CD14-positive monocyte (primary cell): Measurements from ENCODE around the gene CMSS1. TPM values are rescaled to one million over a fixed set of nuclear protein-coding genes. Genes with fewer than 3 reads are reported as not detected.

Experiments used
- DNase-seq, 3 donors: peaks; one replicate each; pipeline ENCODE4 v3.0.0-alpha.2; 2011 to 2022
- H2AFZ ChIP-seq: 2 replicates; pipeline ENCODE4 v1.6.0; 2012; ENCODE audit warnings: mild to moderate bottlenecking, low read depth, low read length, inconsistent platforms; ENCODE audit not compliant: insufficient read depth, poor library complexity, severe bottlenecking
- H3K27ac ChIP-seq, 2 donors: 1 replicate in 1 of 2; 2 replicates in 1 of 2; pipeline ENCODE4 v1.5.1; 2012 to 2013; ENCODE audit warnings: low read length in 2 of 2, control low read depth in 1 of 2, inconsistent platforms in 1 of 2, low read depth in 1 of 2, mild to moderate bottlenecking in 1 of 2
- H3K27me3 ChIP-seq, 2 donors: one replicate each; pipeline versions ENCODE4 v1.6.0 to v1.6.1; 2011 to 2013; ENCODE audit warnings: low read length in 2 of 2; ENCODE audit not compliant: control insufficient read depth in 2 of 2, insufficient read depth in 2 of 2
- H3K36me3 ChIP-seq, 2 donors: replicated peaks in 1 of 2; 1 replicate in 1 of 2; 2 replicates in 1 of 2; pipeline versions ENCODE4 v1.5.1 to v1.6.1; 2012 to 2013; ENCODE audit warnings: low read length in 2 of 2, control low read depth in 1 of 2, inconsistent platforms in 1 of 2, mild to moderate bottlenecking in 1 of 2; ENCODE audit not compliant: insufficient read depth in 2 of 2, control insufficient read depth in 1 of 2
- H3K4me1 ChIP-seq, 2 donors: 1 replicate in 1 of 2; 2 replicates in 1 of 2; pipeline versions ENCODE4 v1.5.1 to v1.6.1; 2012 to 2013; ENCODE audit warnings: low read length in 2 of 2, control low read depth in 1 of 2, inconsistent platforms in 1 of 2, mild to moderate bottlenecking in 1 of 2, moderate library complexity in 1 of 2; ENCODE audit not compliant: insufficient read depth in 2 of 2, control insufficient read depth in 1 of 2
- H3K4me2 ChIP-seq: replicated peaks from 2 replicates; pipeline ENCODE3; 2012; ENCODE audit warnings: low read length, moderate library complexity, mild to moderate bottlenecking; ENCODE audit not compliant: poor library complexity, severe bottlenecking; ENCODE audit errors: extremely low read depth
- H3K4me3 ChIP-seq, 3 experiments: fragments of 200-600 bp in 1 of 3; sonication (generic) in 1 of 3; replicated peaks in 1 of 3; 1 replicate in 2 of 3; 2 replicates in 1 of 3; pipeline ENCODE4 v1.5.1; 2011 to 2013; ENCODE audit warnings: low read length in 3 of 3, mild to moderate bottlenecking in 3 of 3, control low read depth in 2 of 3, low read depth in 2 of 3, inconsistent platforms in 1 of 3, moderate library complexity in 1 of 3
- H3K79me2 ChIP-seq: 2 replicates; pipeline ENCODE4 v1.6.0; 2012; ENCODE audit warnings: mild to moderate bottlenecking, control low read depth, inconsistent platforms, low read length, moderate library complexity; ENCODE audit not compliant: insufficient read depth
- H3K9ac ChIP-seq: 2 replicates; pipeline ENCODE4 v1.6.0; 2017; ENCODE audit warnings: low read length, mild to moderate bottlenecking; ENCODE audit not compliant: insufficient read depth, poor library complexity, severe bottlenecking
- H3K9me3 ChIP-seq, 2 donors: replicated peaks in 1 of 2; 1 replicate in 1 of 2; 2 replicates in 1 of 2; pipeline versions ENCODE4 v1.5.1 to v1.6.1; 2012 to 2013; ENCODE audit warnings: low read length in 2 of 2, control low read depth in 1 of 2; ENCODE audit not compliant: control insufficient read depth in 1 of 2, insufficient read depth in 1 of 2
- H4K20me1 ChIP-seq: 2 replicates; pipeline ENCODE4 v1.6.0; 2012; ENCODE audit warnings: mild to moderate bottlenecking, low read length, control low read depth, moderate library complexity; ENCODE audit not compliant: insufficient read depth
- H3K27ac Mint-ChIP-seq, 7 donors: one replicate each; pipeline ENCODE4 v1.8.0; 2020; ENCODE audit warnings: mild to moderate bottlenecking in 7 of 7, mixed read lengths in 7 of 7, moderate library complexity in 6 of 7, inconsistent platforms in 2 of 7
- H3K27me3 Mint-ChIP-seq, 3 donors: one replicate each; pipeline ENCODE4 v1.8.0; 2021 to 2022; ENCODE audit warnings: low read depth in 3 of 3, mild to moderate bottlenecking in 3 of 3, mixed read lengths in 3 of 3, moderate library complexity in 3 of 3, inconsistent platforms in 1 of 3
- H3K36me3 Mint-ChIP-seq, 2 donors: one replicate each; pipeline ENCODE4 v1.8.0; 2020; ENCODE audit warnings: mixed read lengths in 2 of 2, inconsistent platforms in 1 of 2, mild to moderate bottlenecking in 1 of 2
- H3K4me1 Mint-ChIP-seq: one replicate; pipeline ENCODE4 v1.8.0; 2020; ENCODE audit warnings: mild to moderate bottlenecking, mixed read lengths
- H3K4me3 Mint-ChIP-seq, 2 donors: one replicate each; pipeline ENCODE4 v1.8.0; 2020; ENCODE audit warnings: mild to moderate bottlenecking in 2 of 2, mixed read lengths in 2 of 2, moderate library complexity in 1 of 2
- H3K9me3 Mint-ChIP-seq, 7 donors: one replicate each; pipeline ENCODE4 v1.8.0; 2020 to 2022; ENCODE audit warnings: mixed read lengths in 7 of 7, mild to moderate bottlenecking in 6 of 7, moderate library complexity in 6 of 7, inconsistent platforms in 2 of 7
- CTCF ChIP-seq: fragments of 200-600 bp; IDR thresholded peaks from one replicate; pipeline ENCODE4 v1.8.0; 2022; ENCODE audit warnings: antibody characterized with exemption, mild to moderate bottlenecking
- WGBS: methylation state at CpG from one replicate; pipeline ENCODE4 v1.1.5; 2013; ENCODE audit warnings: missing lambda C conversion rate; ENCODE audit not compliant: insufficient coverage; 5-methylcytosine and 5-hydroxymethylcytosine counted together
- intact Hi-C, 2 donors: fragments of 100-400 bp; cut with micrococcal nuclease; formaldehyde crosslinking; loops; one replicate each; pipeline versions ENCODE4 v1.15.0 to v1.15.1; 2023
- polyA plus RNA-seq, 3 donors: library from polyadenylated mRNA; depleted of rRNA in 1 of 3; unstranded in 2 of 3; stranded (reverse) in 1 of 3; fragments of 300-500 nt in 2 of 3; fragments of >200 nt in 1 of 3; fragmentation: Illumina TruSeq in 2 of 3; gene quantifications; 1 replicate in 2 of 3; 2 replicates in 1 of 3; pipeline ENCODE4 v1.2.3, GENCODE V29; 2012 to 2021

Gene CMSS1
- polyA plus RNA-seq, 3 donors: 1.1 to 3.6 (median 2.2) TPM

GRCh38 chr3:100144255-100144866 lies 326.7 kb downstream of the CMSS1 start:
- DNase-seq: no peak
- Histone ChIP-seq H3K36me3 (no peaks in the 10 kb centered on the region), H3K4me1 (no peaks in the 10 kb centered on the region), H2AFZ (no peak overlapping the region), H3K4me3 (no peak overlapping the region), H3K9me3 (no peaks in the 10 kb centered on the region), H3K4me2 (no peak overlapping the region), H3K79me2 (no peaks in the 10 kb centered on the region), H3K9ac (no peak overlapping the region), H4K20me1 (no peaks in the 10 kb centered on the region), H3K27ac (no peak overlapping the region), H3K27me3 (no peaks in the 10 kb centered on the region)
- Mint-ChIP-seq H3K27ac (no peak overlapping the region), H3K36me3 (peaks cover under 1 to 2% of the 10 kb centered on the region in 2 donors), H3K27me3 (peaks cover 0 to 2% (median 0%) of the 10 kb centered on the region in 3 donors), H3K4me1 (no peaks in the 10 kb centered on the region), H3K4me3 (no peak overlapping the region), H3K9me3 (peaks cover 0 to 12% (median 8%) of the 10 kb centered on the region in 7 donors)
- TF ChIP-seq CTCF: no peak
- WGBS: no CpG with 5 or more reads among the region's 1 CpG
- intact Hi-C loops: no loop called here

GRCh38 chr3:100149130-100149529 lies 331.5 kb downstream of the CMSS1 start:
- H3K36me3 Mint-ChIP-seq: peaks cover 5 to 7% of the 10 kb centered on the region in 2 donors
- Histone ChIP-seq H3K27me3 (no peaks in the 10 kb centered on the region), H4K20me1 (no peaks in the 10 kb centered on the region), H3K27ac (no peak overlapping the region), H3K36me3 (no peaks in the 10 kb centered on the region), H3K9me3 (no peaks in the 10 kb centered on the region), H3K4me2 (no peak overlapping the region), H3K9ac (no peak overlapping the region), H3K79me2 (no peaks in the 10 kb centered on the region), H3K4me3 (no peak overlapping the region), H3K4me1 (no peaks in the 10 kb centered on the region), H2AFZ (no peak overlapping the region)
- no peak for TF ChIP-seq CTCF
- intact Hi-C loops: no loop called here
- peaks cover 0 to 2% (median 0%) of the 10 kb centered on the region in 3 donors for H3K27me3 Mint-ChIP-seq
- no peak overlapping the region for H3K27ac Mint-ChIP-seq
- no peaks in the 10 kb centered on the region for H3K4me1 Mint-ChIP-seq
- no peak for DNase-seq
- WGBS: 100% methylated on average over 1 of the region's 2 CpGs
- no peak overlapping the region for H3K4me3 Mint-ChIP-seq
- peaks cover 0 to 3% (median 1%) of the 10 kb centered on the region in 7 donors for H3K9me3 Mint-ChIP-seq
